Measurements from ENCODE around the gene DAGLB.

DNA sequence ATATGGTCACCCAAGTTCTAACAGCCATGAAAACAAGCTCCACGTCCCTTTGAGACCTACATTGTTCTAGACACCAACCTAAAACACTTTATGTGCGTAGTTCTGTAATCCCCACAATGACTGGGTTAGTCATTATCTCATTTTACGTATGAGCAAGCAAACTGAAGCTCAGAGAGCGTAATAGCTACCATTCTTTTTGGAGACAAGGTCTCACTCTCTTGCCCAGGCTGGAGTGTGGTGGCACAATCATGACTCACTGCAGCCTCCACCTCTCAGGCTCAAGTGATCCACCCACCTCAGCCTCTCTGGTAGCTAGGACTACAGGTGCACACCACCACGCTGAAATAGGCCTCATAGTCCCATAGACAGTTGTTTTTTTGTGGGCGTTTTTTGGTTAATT, 10.5 kb downstream of the DAGLB start:
- TF ChIP-seq SIRT6 (IDR thresholded peaks at IDR 0.05; ENCODE audit: low read length), result no peak
- no peak for TF ChIP-seq RAD21 (IDR thresholded peaks at IDR 0.05 in 1 of 2, conservative IDR thresholded peaks at IDR 0.05 in 1 of 2; ENCODE audit: low read depth in 2 of 2, low read length in 2 of 2)
